Vein endothelial cell (primary cell): Measurements from ENCODE around the gene EID2B. TPM values are rescaled to one million over a fixed set of nuclear protein-coding genes. Genes with fewer than 3 reads are reported as not detected.

ENCODE experiments used
- total RNA-seq: library from RNA; depleted of rRNA; stranded (reverse); fragments of >200 nt; gene quantifications from 2 replicates; pipeline ENCODE4 v1.2.3, GENCODE V29; 2012

The EID2B gene, protein sequence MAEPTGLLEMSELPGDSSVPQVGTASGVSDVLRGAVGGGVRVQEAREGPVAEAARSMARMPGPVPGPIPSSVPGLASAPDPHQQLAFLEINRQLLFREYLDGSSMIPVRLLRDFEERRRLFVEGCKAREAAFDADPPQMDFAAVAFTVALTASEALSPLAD
- 2.0 and 4.6 TPM in 2 replicates for total RNA-seq

DNA sequence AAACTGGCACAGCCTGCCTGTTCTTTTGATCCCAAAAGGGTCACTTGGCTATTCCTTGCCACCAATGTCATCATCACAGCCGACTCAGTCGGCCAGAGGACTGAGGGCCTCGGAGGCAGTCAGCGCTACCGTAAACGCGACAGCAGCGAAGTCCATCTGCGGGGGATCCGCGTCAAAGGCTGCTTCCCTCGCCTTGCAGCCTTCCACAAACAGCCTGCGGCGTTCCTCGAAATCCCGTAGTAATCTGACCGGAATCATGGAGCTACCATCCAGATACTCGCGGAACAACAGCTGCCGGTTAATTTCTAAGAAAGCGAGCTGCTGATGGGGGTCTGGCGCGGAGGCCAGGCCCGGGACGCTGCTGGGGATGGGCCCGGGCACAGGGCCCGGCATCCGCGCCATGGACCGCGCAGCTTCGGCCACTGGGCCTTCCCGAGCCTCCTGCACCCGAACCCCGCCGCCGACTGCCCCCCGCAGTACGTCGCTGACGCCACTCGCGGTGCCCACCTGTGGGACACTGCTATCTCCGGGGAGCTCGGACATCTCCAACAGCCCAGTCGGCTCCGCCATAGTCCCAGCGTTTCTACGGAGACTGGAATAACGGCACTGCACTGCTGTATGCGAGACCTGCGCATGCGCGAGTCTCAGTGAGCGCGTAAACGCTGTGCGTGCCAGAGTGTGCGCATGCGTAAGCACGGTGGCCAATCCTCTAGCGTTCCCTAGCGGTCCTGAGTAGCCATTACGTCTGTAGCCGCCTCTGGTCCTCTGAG is at the start of gene EID2B:
Gene EID2B, minus strand, starts transcription at position 620 of the 770 bp plus-strand sequence. Its CDS starts 50 bp downstream, at position 570.

DNA sequence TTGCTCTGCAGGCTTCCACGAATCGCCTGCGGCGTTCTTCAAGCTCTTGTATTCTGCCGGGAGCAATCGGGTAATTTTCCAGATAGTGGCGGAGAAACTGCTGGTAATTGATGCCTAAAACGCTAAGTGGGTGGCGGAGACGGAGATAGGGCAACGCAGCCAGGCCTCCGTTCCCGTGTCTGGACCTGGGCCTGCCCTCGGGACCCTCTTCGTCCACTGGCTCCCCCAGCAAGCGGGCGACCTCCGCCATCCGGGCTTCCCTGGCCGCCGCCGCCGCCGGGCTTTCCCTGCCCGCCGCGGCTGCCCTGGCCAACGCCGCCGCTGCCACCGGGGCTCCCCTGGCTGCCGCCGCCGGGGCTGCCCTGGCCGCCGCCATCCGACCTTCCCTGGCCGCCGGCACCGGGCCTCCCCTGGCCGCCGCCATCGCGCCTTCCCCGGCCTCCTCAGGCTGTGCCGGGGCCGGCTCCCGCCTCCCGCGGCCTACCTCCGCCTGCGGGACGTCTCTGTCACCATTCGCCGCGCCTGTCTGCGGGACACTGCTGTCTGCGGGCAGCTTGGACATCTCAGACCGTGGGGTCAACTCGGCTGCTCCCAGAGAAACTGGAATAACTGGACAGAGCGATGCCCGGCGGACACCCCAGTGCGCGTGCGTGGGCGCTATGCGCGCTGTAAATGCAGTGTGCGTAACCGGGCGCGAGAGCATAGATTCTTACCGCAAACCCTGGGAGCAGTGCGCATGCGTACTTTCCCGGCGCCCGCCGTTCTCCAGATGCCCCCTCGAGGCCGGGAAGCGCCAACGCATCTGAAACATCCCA is 7.1 kb upstream of the EID2B start, which contains the start of gene EID2:
Gene EID2, minus strand, starts transcription at position 644 of the 815 bp plus-strand sequence. Its CDS starts 82 bp downstream, at position 562.

DNA sequence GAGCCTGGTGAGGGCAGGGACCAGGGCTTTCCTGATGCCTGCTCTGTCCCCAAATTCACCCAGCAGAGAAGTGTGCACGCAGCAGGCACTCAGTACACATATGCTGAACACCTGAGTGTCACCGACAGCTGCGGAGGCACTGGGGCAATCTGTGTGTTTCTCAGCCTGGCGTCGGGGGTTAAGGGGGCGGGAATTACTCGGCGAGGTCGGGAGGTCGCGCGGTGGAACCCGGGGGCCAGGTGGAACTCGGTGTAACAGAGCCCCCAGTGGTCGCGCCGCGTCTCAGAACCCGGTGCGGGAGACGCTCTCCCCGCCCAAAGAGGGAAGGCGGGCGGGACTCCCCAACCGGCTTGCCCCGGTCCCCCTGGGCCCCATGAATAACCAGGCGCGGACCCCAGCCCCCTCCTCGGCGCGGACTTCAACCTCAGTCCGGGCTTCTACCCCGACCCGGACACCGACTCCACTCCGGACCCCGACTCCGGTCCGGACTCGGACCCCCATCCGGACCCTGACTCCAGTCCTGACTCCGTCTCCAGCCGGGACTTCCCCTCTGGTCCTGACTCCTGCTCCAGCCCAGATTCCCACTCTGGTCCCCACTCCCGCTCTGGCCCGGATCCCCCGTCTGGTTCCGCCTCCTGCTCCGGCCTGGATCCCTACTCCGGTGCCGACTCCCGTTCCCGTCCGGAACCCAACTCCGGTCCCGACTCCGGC is 17.7 kb downstream of the EID2B start, which contains the start of gene SELENOV:
Gene SELENOV, plus strand, starts transcription at position 300 of the 711 bp plus-strand sequence. Its CDS starts 74 bp downstream, at position 374.

DNA sequence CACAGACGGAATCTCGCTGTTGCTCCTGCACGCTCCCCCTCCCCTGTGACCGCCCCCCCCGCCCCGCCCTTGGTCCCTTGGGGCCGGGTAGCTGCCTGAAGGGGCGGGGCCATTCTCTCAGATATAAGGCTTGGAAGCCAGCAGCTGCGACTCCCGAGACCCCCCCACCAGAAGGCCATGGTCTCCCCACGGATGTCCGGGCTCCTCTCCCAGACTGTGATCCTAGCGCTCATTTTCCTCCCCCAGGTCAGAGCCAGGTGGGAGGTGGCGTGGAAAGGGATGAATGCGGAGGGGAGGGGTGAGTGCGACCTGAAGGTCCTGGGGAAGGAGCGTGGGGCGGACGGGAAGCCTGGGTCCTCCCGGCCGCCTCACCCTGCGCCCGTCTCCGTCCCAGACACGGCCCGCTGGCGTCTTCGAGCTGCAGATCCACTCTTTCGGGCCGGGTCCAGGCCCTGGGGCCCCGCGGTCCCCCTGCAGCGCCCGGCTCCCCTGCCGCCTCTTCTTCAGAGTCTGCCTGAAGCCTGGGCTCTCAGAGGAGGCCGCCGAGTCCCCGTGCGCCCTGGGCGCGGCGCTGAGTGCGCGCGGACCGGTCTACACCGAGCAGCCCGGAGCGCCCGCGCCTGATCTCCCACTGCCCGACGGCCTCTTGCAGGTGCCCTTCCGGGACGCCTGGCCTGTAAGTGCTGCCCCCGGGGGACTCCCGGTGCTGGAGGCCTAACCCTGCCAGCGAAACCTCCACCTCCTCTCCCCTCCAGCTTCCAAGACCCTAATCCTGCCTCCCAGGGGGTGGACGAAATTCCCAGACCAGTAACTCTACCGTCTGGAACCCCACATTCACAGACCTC is 33.6 kb downstream of the EID2B start, which contains the start of gene DLL3:
Gene DLL3, plus strand, starts transcription at position 150 of the 845 bp plus-strand sequence. Its CDS starts 28 bp downstream, at position 178.

Other genes with a start within 250 kb of the EID2B start
- not detected in 2 replicates for gene IFNL1, start 236.4 kb downstream of the EID2B start, total RNA-seq
- gene LRFN1, start 212.0 kb downstream of the EID2B start, total RNA-seq: 0.29 and 0.65 TPM in 2 replicates
- 51.9 and 70.2 TPM in 2 replicates for gene GMFG, start 196.8 kb downstream of the EID2B start, total RNA-seq
- gene SAMD4B, start 190.4 kb downstream of the EID2B start, total RNA-seq: 64.7 and 68.9 TPM in 2 replicates
- gene PAF1, start 141.7 kb downstream of the EID2B start, total RNA-seq: 29.8 and 32.0 TPM in 2 replicates
- 17.3 and 24.2 TPM in 2 replicates for gene MED29, start 141.5 kb downstream of the EID2B start, total RNA-seq
- gene ZFP36, start 126.0 kb downstream of the EID2B start, total RNA-seq: 2.9 and 3.2 TPM in 2 replicates
- 31.7 and 36.9 TPM in 2 replicates for gene PLEKHG2, start 120.2 kb downstream of the EID2B start, total RNA-seq
- gene RPS16, start 96.9 kb downstream of the EID2B start, total RNA-seq: 47.4 and 84.9 TPM in 2 replicates
- gene SUPT5H, start 87.3 kb downstream of the EID2B start, total RNA-seq: 85.1 and 98.3 TPM in 2 replicates
- 55.0 and 57.8 TPM in 2 replicates for gene TIMM50, start 52.0 kb downstream of the EID2B start, total RNA-seq
- 0.29 and 0.65 TPM in 2 replicates for gene DLL3, start 33.9 kb downstream of the EID2B start, total RNA-seq
- not detected in 2 replicates for gene SELENOV, start 17.7 kb downstream of the EID2B start, total RNA-seq
- 9.6 and 11.8 TPM in 2 replicates for gene EID2, start 7.3 kb upstream of the EID2B start, total RNA-seq
- not detected in 2 replicates for gene LGALS13, start 69.7 kb upstream of the EID2B start, total RNA-seq
- gene LGALS16, start 123.1 kb upstream of the EID2B start, total RNA-seq: not detected in 2 replicates
- gene LGALS14, start 171.6 kb upstream of the EID2B start, total RNA-seq: not detected in 2 replicates
- gene CLC, start 205.2 kb upstream of the EID2B start, total RNA-seq: not detected in 2 replicates
- gene LEUTX, start 246.0 kb upstream of the EID2B start, total RNA-seq: not detected in 2 replicates